Loucy (cell line): ENCODE measurements around the gene SSNA1.

Source experiments
- H2AFZ ChIP-seq: fragments of 200-600 bp; sonication (generic); 2 replicates; pipeline ENCODE4 v1.6.0; 2016; ENCODE audit warnings: antibody characterized with exemption, mild to moderate bottlenecking, low read length, moderate library complexity
- H3F3A ChIP-seq: fragments of 200-600 bp; 2 replicates; pipeline ENCODE4 v1.6.0; 2016; ENCODE audit warnings: antibody characterized with exemption, low read depth, mild to moderate bottlenecking
- H3K27me3 ChIP-seq: fragments of 200-600 bp; sonication (generic); 2 replicates; pipeline ENCODE4 v1.6.1; 2014; ENCODE audit warnings: low read length, mild to moderate bottlenecking; ENCODE audit not compliant: insufficient read depth, poor library complexity, severe bottlenecking
- H3K36me3 ChIP-seq: fragments of 200-600 bp; sonication (generic); 2 replicates; pipeline ENCODE4 v1.6.1; 2016; ENCODE audit warnings: low read length; ENCODE audit not compliant: insufficient read depth
- H3K4me1 ChIP-seq: fragments of 200-600 bp; sonication (generic); 2 replicates; pipeline ENCODE4 v1.5.1; 2014; ENCODE audit warnings: low read length, mild to moderate bottlenecking; ENCODE audit not compliant: insufficient read depth, poor library complexity, severe bottlenecking
- H3K4me2 ChIP-seq: fragments of 200-600 bp; sonication (generic); 2 replicates; pipeline ENCODE4 v1.6.0; 2014; ENCODE audit warnings: antibody characterized with exemption, low read length, low read depth, mild to moderate bottlenecking; ENCODE audit not compliant: poor library complexity, severe bottlenecking
- H3K4me3 ChIP-seq: fragments of 200-600 bp; sonication (generic); 2 replicates; pipeline ENCODE4 v1.5.1; 2014; ENCODE audit warnings: low read length, mild to moderate bottlenecking, mixed read lengths; ENCODE audit not compliant: poor library complexity, severe bottlenecking
- H3K79me2 ChIP-seq: fragments of 200-600 bp; sonication (generic); 2 replicates; pipeline ENCODE4 v1.6.1; 2014; ENCODE audit warnings: low read length; ENCODE audit not compliant: insufficient read depth
- H3K9ac ChIP-seq: fragments of 200-600 bp; sonication (generic); 2 replicates; pipeline ENCODE4 v1.6.0; 2014; ENCODE audit warnings: mild to moderate bottlenecking, low read depth, low read length, moderate library complexity; ENCODE audit not compliant: poor library complexity, severe bottlenecking
- H3K9me2 ChIP-seq: fragments of 200-600 bp; sonication (generic); replicated peaks from 2 replicates; pipeline ENCODE4 v1.6.1; 2016; ENCODE audit warnings: low read depth, low read length, mixed read lengths
- H3K9me3 ChIP-seq: fragments of 200-600 bp; sonication (generic); 2 replicates; pipeline ENCODE4 v1.6.1; 2014; ENCODE audit warnings: mild to moderate bottlenecking, antibody characterized with exemption, low read length, low read depth; ENCODE audit not compliant: insufficient read depth
- H4K20me1 ChIP-seq: fragments of 200-600 bp; sonication (generic); 2 replicates; pipeline ENCODE4 v1.6.0; 2014; ENCODE audit warnings: antibody characterized with exemption, low read length, mild to moderate bottlenecking; ENCODE audit not compliant: insufficient read depth, poor library complexity, severe bottlenecking
- CTCF ChIP-seq: fragments of 200-600 bp; sonication (generic); conservative IDR thresholded peaks from 2 replicates; pipeline ENCODE4 v1.5.1; 2014; ENCODE audit warnings: mild to moderate bottlenecking, antibody characterized with exemption, low read length
- EZH2phosphoT487 ChIP-seq: fragments of 200-600 bp; IDR thresholded peaks from 2 replicates; pipeline ENCODE4 v1.6.1; 2018; ENCODE audit warnings: antibody characterized with exemption, mild to moderate bottlenecking, moderate library complexity, borderline replicate concordance

Gene SSNA1

DNA sequence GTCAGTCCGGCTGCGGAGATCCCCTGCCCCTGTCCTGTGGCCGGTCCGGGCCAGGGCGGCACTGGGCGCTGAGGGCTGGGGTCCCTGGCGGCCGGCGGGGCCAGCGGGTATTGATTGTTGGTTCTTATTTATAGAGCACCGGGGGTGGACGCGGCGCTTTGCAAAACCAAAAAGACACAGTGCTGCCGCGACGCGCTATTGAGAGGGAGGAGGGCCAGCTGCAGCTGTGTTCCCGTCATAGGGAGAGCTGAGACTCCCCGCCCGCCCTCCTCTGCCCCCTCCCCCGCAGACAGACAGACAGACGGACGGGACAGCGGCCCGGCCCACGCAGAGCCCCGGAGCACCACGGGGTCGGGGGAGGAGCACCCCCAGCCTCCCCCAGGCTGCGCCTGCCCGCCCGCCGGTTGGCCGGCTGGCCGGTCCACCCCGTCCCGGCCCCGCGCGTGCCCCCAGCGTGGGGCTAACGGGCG is 21.2 kb upstream of the SSNA1 start:
- Histone ChIP-seq H3K36me3 (no peaks in the 10 kb centered on the region), H3K9ac (no peak overlapping the region), H3K4me3 (no peak overlapping the region), H3K9me2 (no peaks in the 10 kb centered on the region), H3K27me3 (peaks cover 20% of the 10 kb centered on the region), H3F3A (no peaks in the 10 kb centered on the region), H2AFZ (no peak overlapping the region), H3K4me2 (no peak overlapping the region), H3K4me1 (peaks cover 8% of the 10 kb centered on the region), H3K79me2 (no peaks in the 10 kb centered on the region), H3K9me3 (no peaks in the 10 kb centered on the region), H4K20me1 (no peaks in the 10 kb centered on the region)
- TF ChIP-seq CTCF (no peak), EZH2phosphoT487 (no peak)

GRCh38 chr9:137167747-137168572 is 20.5 kb upstream of the SSNA1 start:
- Histone ChIP-seq H3K9ac (no peak overlapping the region), H3K4me2 (peak overlapping the region; percentile 44), H3K4me3 (peak overlapping the region; percentile 38), H3K27me3 (peaks cover 20% of the 10 kb centered on the region), H4K20me1 (no peaks in the 10 kb centered on the region), H3K36me3 (no peaks in the 10 kb centered on the region), H3K79me2 (no peaks in the 10 kb centered on the region), H3K9me2 (no peaks in the 10 kb centered on the region), H3F3A (no peaks in the 10 kb centered on the region), H3K9me3 (no peaks in the 10 kb centered on the region), H3K4me1 (peaks cover 8% of the 10 kb centered on the region), H2AFZ (no peak overlapping the region; the same call in 1 of the 2 replicates)
- TF ChIP-seq CTCF (no peak), EZH2phosphoT487 (no peak)

- no peaks in the 10 kb centered on the region for H3K9me3 ChIP-seq
- H3F3A ChIP-seq, result no peaks in the 10 kb centered on the region
- H3K27me3 ChIP-seq, result peaks cover 20% of the 10 kb centered on the region
- H3K9me2 ChIP-seq, result no peaks in the 10 kb centered on the region
- TF ChIP-seq EZH2phosphoT487, result no peak
- no peak for TF ChIP-seq CTCF
- no peak overlapping the region for H3K9ac ChIP-seq
- H3K4me1 ChIP-seq, result peaks cover 8% of the 10 kb centered on the region
- no peaks in the 10 kb centered on the region for H4K20me1 ChIP-seq
- no peak overlapping the region for H2AFZ ChIP-seq
- H3K36me3 ChIP-seq, result no peaks in the 10 kb centered on the region
- H3K79me2 ChIP-seq, result no peaks in the 10 kb centered on the region
- peak overlapping the region; percentile 71 for H3K4me2 ChIP-seq
- H3K4me3 ChIP-seq, result peak overlapping the region; percentile 51
Measured at GRCh38 chr9:137168573-137168903, 19.9 kb upstream of the SSNA1 start.
